Common myeloid progenitor, CD34-positive (primary cell): ENCODE measurements around the gene ABHD14A.
A peak's percentile ranks its signal among the peaks of the same experiment; 100 is the strongest.

Experiments used
- CTCF ChIA-PET: fragments of 350-600 bp; sonication (Branson Sonifier 250); formaldehyde crosslinking; loops from one replicate; lab custom pipeline; 2021; ENCODE audit warnings: antibody characterized with exemption; lab: Charles Lee
- POLR2A ChIA-PET: fragments of 350-600 bp; sonication (Branson Sonifier 250); formaldehyde crosslinking; loops from one replicate; lab custom pipeline; 2021; ENCODE audit warnings: antibody characterized with exemption; lab: Charles Lee
- DNase-seq, 3 donors: peaks; one replicate each; pipeline versions ENCODE4 v3.0.0 to v3.0.0-alpha.2; 2013
- H3K27ac ChIP-seq, 2 experiments: 1 replicate in 1 of 2; 2 replicates in 1 of 2; pipeline ENCODE4 v1.7.0; 2013; ENCODE audit warnings: inconsistent platforms in 2 of 2, low read length in 2 of 2, mild to moderate bottlenecking in 2 of 2, low read depth in 1 of 2, moderate library complexity in 1 of 2; ENCODE audit not compliant: severe bottlenecking in 2 of 2, insufficient read depth in 1 of 2, poor library complexity in 1 of 2
- H3K27me3 ChIP-seq, 5 experiments: replicated peaks in 2 of 5; 1 replicate in 3 of 5; 2 replicates in 2 of 5; pipeline versions ENCODE4 v1.6.1 to v1.7.0; 2013; ENCODE audit warnings: low read length in 4 of 5, mild to moderate bottlenecking in 2 of 5, moderate library complexity in 2 of 5, inconsistent platforms in 1 of 5; ENCODE audit not compliant: insufficient read depth in 5 of 5, control insufficient read depth in 4 of 5
- H3K36me3 ChIP-seq, 4 experiments: 1 replicate in 2 of 4; 2 replicates in 2 of 4; pipeline versions ENCODE4 v1.6.1 to v1.7.0; 2013; ENCODE audit warnings: low read length in 3 of 4, control low read depth in 1 of 4, mild to moderate bottlenecking in 1 of 4; ENCODE audit not compliant: control insufficient read depth in 4 of 4, insufficient read depth in 4 of 4
- H3K4me1 ChIP-seq, 4 experiments: 1 replicate in 3 of 4; 2 replicates in 1 of 4; pipeline versions ENCODE4 v1.6.1 to v1.7.1; 2013; ENCODE audit warnings: low read length in 3 of 4, mild to moderate bottlenecking in 3 of 4, control low read depth in 1 of 4, inconsistent platforms in 1 of 4, moderate library complexity in 1 of 4; ENCODE audit not compliant: control insufficient read depth in 4 of 4, insufficient read depth in 4 of 4; ENCODE audit errors: control extremely low read depth in 1 of 4
- H3K4me3 ChIP-seq, 7 experiments: 1 replicate in 4 of 7; 2 replicates in 3 of 7; pipeline versions ENCODE4 v1.5.1 to v1.7.0; 2013; ENCODE audit warnings: mild to moderate bottlenecking in 7 of 7, low read length in 6 of 7, moderate library complexity in 6 of 7, inconsistent platforms in 2 of 7, low read depth in 2 of 7, control low read depth in 1 of 7; ENCODE audit not compliant: insufficient read depth in 4 of 7, control insufficient read depth in 1 of 7; ENCODE audit errors: extremely low read depth in 1 of 7
- H3K9me3 ChIP-seq, 5 experiments: 1 replicate in 4 of 5; 2 replicates in 1 of 5; pipeline versions ENCODE4 v1.6.1 to v1.7.1; 2013; ENCODE audit warnings: low read length in 4 of 5, mild to moderate bottlenecking in 2 of 5, inconsistent platforms in 1 of 5, low read depth in 1 of 5, moderate library complexity in 1 of 5; ENCODE audit not compliant: control insufficient read depth in 4 of 5, insufficient read depth in 2 of 5; ENCODE audit errors: control extremely low read depth in 1 of 5
- WGBS: methylation state at CpG from one replicate; pipeline ENCODE4 v1.1.5; 2013; ENCODE audit not compliant: insufficient coverage; 5-methylcytosine and 5-hydroxymethylcytosine counted together

The ABHD14A gene

GRCh38 chr3:51941798-51942602 lies 32.9 kb upstream of the ABHD14A start, which contains the start of the genes PARP3 and RRP9:
TSS of gene PARP3 (plus strand) at chr3:51942363. CDS start at chr3:51943356, 993 bp downstream.
TSS of gene RRP9 (minus strand) at chr3:51941904. CDS start at chr3:51941867, 37 bp downstream.
- peak; percentile 100 for DNase-seq
- CTCF ChIA-PET, result interaction anchor here (0.6 to 3.5 kb wide), 16 partner anchors 10 to 213 kb away, joined by 3 to 27 read pairs (median 6); partner anchors contain the start of genes ABHD14B, ACY1, GPR62 and PCBP4
- peak within 1 kb of the TSS; percentile 15 to 80 for H3K27ac ChIP-seq
- H3K27me3 ChIP-seq, result no peaks in the 10 kb centered on the region
- H3K4me3 ChIP-seq, result peak within 1 kb of the TSS; percentile 54 to 89 (median 80)
- 0% methylated on average over 53 of the region's 67 CpGs for WGBS
- no peaks in the 10 kb centered on the region for H3K9me3 ChIP-seq
- H3K4me1 ChIP-seq, result peaks cover 0 to 27% (median 23%) of the 10 kb centered on the region in 4 experiments
- peaks cover 0 to 29% (median 21%) of the 10 kb centered on the region in 4 experiments for H3K36me3 ChIP-seq
- POLR2A ChIA-PET, result interaction anchor here (1.1 kb wide), 1 partner anchor 32 kb away, joined by 3 read pairs; the partner anchor contains the start of gene ABHD14B

GRCh38 chr3:51942603-51943450 lies 32.0 kb upstream of the ABHD14A start:
- Histone ChIP-seq H3K36me3 (peaks cover 0 to 21% (median 13%) of the 10 kb centered on the region in 4 experiments), H3K4me1 (peaks cover 0 to 27% (median 23%) of the 10 kb centered on the region in 4 experiments), H3K27me3 (no peaks in the 10 kb centered on the region), H3K9me3 (no peaks in the 10 kb centered on the region), H3K27ac (peak overlapping the region; percentile 15 to 80), H3K4me3 (peak overlapping the region; percentile 27 to 89 (median 62))
- CTCF ChIA-PET, result interaction anchor here (1.1 to 3.5 kb wide), 12 partner anchors 9 to 212 kb away, joined by 3 to 27 read pairs (median 8); partner anchors contain the start of genes ABHD14B, ACY1, GPR62 and PCBP4
- DNase-seq, result peak; percentile 27 to 69 (median 66)
- WGBS, result 67% methylated on average over 11 of the region's 17 CpGs
- POLR2A ChIA-PET, result no interaction called here

GRCh38 chr3:51943451-51944391 lies 31.1 kb upstream of the ABHD14A start:
- no peaks in the 10 kb centered on the region for H3K27me3 ChIP-seq
- peaks cover 0 to 14% (median 6%) of the 10 kb centered on the region in 4 experiments for H3K36me3 ChIP-seq
- 99% methylated on average over 17 of the region's 21 CpGs for WGBS
- ChIA-PET POLR2A (no interaction called here), CTCF (interaction anchor here (1.1 to 3.5 kb wide), 8 partner anchors 11 to 211 kb away, joined by 3 to 27 read pairs (median 8); partner anchors contain the start of genes ABHD14B, GPR62 and POC1A)
- no peaks in the 10 kb centered on the region for H3K9me3 ChIP-seq
- H3K27ac ChIP-seq, result no peak overlapping the region
- DNase-seq, result no peak
- peak overlapping the region in 1 of 7 experiments; percentile 80 for H3K4me3 ChIP-seq
- H3K4me1 ChIP-seq, result peaks cover 0 to 27% (median 23%) of the 10 kb centered on the region in 4 experiments

GRCh38 chr3:51944451-51945021 lies 30.3 kb upstream of the ABHD14A start:
- Histone ChIP-seq H3K27me3 (no peaks in the 10 kb centered on the region), H3K27ac (no peak overlapping the region), H3K36me3 (peaks cover 0 to 11% (median 2%) of the 10 kb centered on the region in 4 experiments), H3K9me3 (no peaks in the 10 kb centered on the region), H3K4me3 (no peak overlapping the region), H3K4me1 (peaks cover 0 to 27% (median 23%) of the 10 kb centered on the region in 4 experiments)
- 97% methylated on average over 11 of the region's 11 CpGs for WGBS
- DNase-seq, result no peak
- ChIA-PET CTCF (interaction anchor here (1.1 to 3.4 kb wide), 3 partner anchors 10 to 28 kb away, joined by 3 to 27 read pairs (median 4); partner anchors contain the start of gene GPR62), POLR2A (no interaction called here)

- Histone ChIP-seq H3K27ac (no peak overlapping the region), H3K4me1 (peaks cover 0 to 26% (median 21%) of the 10 kb centered on the region in 4 experiments), H3K27me3 (no peaks in the 10 kb centered on the region), H3K4me3 (no peak overlapping the region), H3K9me3 (no peaks in the 10 kb centered on the region), H3K36me3 (peaks cover 0 to 11% (median 2%) of the 10 kb centered on the region in 4 experiments)
- CTCF ChIA-PET, result interaction anchor here (1.1 to 3.4 kb wide), 7 partner anchors 9 to 56 kb away, joined by 3 to 27 read pairs (median 4); partner anchors contain the start of genes ABHD14B, GPR62 and RPL29
- POLR2A ChIA-PET, result no interaction called here
- 97% methylated on average over 18 of the region's 18 CpGs for WGBS
- no peak for DNase-seq
Observed at GRCh38 chr3:51945031-51945840, 29.6 kb upstream of the ABHD14A start.
